Measurements from ENCODE around the gene RTKN. TPM values are rescaled to one million over a fixed set of nuclear protein-coding genes. Genes with fewer than 3 reads are reported as not detected.
A peak's percentile ranks its signal among the peaks of the same experiment; 100 is the strongest.

Gene RTKN
- polyA plus RNA-seq, 2 of the 4 experiments (the other 2 are of a cell fraction), result 15.1 to 20.1 TPM

DNA sequence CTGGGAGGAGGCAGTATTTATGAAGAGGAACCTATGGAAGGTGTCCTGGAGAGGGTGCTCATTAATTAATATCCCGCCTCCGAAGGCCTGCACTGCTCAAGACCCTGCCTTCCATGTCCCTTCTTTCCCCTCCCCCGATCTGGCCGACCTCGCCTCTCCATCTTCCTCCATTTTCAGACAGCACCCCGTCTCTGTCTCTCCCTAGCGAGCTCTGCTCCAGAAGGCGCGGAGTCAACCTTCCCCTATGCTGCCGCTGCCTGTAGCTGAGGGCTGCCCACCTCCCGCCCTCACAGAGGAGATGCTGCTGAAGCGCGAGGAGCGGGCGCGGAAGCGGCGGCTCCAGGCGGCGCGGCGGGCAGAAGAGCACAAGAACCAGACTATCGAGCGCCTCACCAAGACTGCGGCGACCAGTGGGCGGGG is 15.4 kb upstream of the RTKN start:
- no peaks in the 10 kb centered on the region for H3K9me3 ChIP-seq
- CTCF ChIA-PET, result interaction anchor here (0.8 to 3.7 kb wide), 8 partner anchors 9 to 132 kb away, joined by 3 to 20 read pairs (median 4); partner anchors contain the start of gene MOGS
- H3K4me3 ChIP-seq, result peak overlapping the region; percentile 70
- POLR2A ChIA-PET, result interaction anchor here (1.5 to 3.3 kb wide), 5 partner anchors 15 to 132 kb away, joined by 3 to 37 read pairs (median 15); partner anchors contain the start of genes AUP1, CCDC142, HTRA2 and MRPL53
- H3K27ac ChIP-seq, result peak overlapping the region; percentile 87 to 92
- peaks cover 25% of the 10 kb centered on the region for H3K4me1 ChIP-seq
- no peak for DNase-seq (ENCODE audit: low read depth in 1 of 2, low spot score in 1 of 2)
- no peak for FAIRE-seq
- WGBS (ENCODE audit: missing lambda C conversion rate), result 19% methylated on average over 11 of the region's 27 CpGs
- TF ChIP-seq GATA3 (IDR thresholded peaks at IDR 0.05; ENCODE audit: borderline replicate concordance), result no peak
- no peak for TF ChIP-seq SMC3 (IDR thresholded peaks at IDR 0.05)
- TF ChIP-seq NFE2L2 (conservative IDR thresholded peaks at IDR 0.05; ENCODE audit: low read length), result no peak
- TF ChIP-seq KDM5A (IDR thresholded peaks at IDR 0.05), result no peak
- no peak for TF ChIP-seq ZC3H11A (IDR thresholded peaks at IDR 0.05)
- no peak for TF ChIP-seq MYC (IDR thresholded peaks at IDR 0.05; ENCODE audit: borderline replicate concordance, low read length)
- TF ChIP-seq PHF8 (IDR thresholded peaks at IDR 0.05; ENCODE audit: borderline replicate concordance, low read depth), result no peak
- TF ChIP-seq RFX5 (IDR thresholded peaks at IDR 0.05), result no peak
- no peak for TF ChIP-seq TP53 (CRISPR knock-in tag; IDR thresholded peaks at IDR 0.05)
- no peak for TF ChIP-seq HDAC2 (IDR thresholded peaks at IDR 0.05)
- TF ChIP-seq RARB (CRISPR knock-in tag; IDR thresholded peaks at IDR 0.05), result no peak
- TF ChIP-seq CEBPB (IDR thresholded peaks at IDR 0.05), result no peak
- TF ChIP-seq RNF2 (IDR thresholded peaks at IDR 0.05; ENCODE audit: borderline replicate concordance, low read depth), result no peak
- no peak for TF ChIP-seq CHD2 (IDR thresholded peaks at IDR 0.05; ENCODE audit: low read length, partially characterized antibody)
- no peak for TF ChIP-seq EHF (CRISPR knock-in tag; IDR thresholded peaks at IDR 0.05)
- TF ChIP-seq, protein P1, sequence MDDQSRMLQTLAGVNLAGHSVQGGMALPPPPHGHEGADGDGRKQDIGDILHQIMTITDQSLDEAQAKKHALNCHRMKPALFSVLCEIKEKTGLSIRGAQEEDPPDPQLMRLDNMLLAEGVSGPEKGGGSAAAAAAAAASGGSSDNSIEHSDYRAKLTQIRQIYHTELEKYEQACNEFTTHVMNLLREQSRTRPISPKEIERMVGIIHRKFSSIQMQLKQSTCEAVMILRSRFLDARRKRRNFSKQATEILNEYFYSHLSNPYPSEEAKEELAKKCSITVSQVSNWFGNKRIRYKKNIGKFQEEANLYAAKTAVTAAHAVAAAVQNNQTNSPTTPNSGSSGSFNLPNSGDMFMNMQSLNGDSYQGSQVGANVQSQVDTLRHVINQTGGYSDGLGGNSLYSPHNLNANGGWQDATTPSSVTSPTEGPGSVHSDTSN (IDR thresholded peaks at IDR 0.05), result no peak
- H3K4me2 ChIP-seq, result peak overlapping the region; percentile 85
- peak; percentile 11; a peak in 4 of 6 replicates for ATAC-seq

DNA sequence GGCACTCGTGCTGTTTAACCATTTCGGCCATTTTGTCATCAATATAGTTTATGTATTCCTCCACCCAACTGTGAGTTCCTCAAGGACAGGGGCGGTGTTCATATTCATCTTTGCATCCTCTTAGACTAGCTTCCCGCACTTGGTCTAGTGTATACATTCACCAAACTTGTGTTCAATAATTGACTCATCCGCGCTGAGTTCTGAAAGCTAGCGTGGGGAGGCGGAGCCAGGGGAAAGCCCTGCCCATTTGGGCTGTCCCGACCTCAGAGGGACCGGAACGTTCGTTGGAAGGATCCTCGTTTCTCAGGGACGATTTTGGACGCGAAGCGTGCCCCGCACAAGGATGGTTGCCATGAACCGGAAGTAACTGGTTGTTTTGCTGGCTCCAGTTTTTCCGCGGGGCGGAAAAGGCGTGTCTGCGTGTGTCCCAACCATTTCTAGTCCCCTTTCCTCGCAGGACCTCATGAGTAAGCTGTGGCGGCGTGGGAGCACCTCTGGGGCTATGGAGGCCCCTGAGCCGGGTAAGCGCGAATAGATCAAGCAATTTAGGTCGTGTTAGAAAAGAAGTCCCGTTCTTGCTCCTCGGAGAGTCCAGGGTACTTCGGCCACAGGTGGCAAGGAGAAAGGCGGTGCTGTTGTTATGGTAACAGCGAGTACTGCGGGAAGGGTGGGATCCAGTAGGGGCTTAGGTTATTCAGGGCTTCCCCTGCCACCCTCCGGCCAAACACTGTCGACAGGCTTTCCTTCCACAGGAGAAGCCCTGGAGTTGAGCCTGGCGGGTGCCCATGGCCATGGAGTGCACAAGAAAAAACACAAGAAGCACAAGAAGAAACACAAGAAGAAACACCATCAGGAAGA is 13.1 kb upstream of the RTKN start, which contains the start of gene INO80B:
Gene INO80B, plus strand, starts transcription at position 434 of the 858 bp plus-strand sequence. Its CDS starts 30 bp downstream, at position 464.
- CTCF ChIA-PET, result interaction anchor here (0.6 to 4.6 kb wide), 10 partner anchors 12 to 136 kb away, joined by 3 to 25 read pairs (median 4); partner anchors contain the start of genes CCDC142 and TTC31
- peak within 1 kb of the TSS; percentile 67 for H3K4me3 ChIP-seq
- H3K4me2 ChIP-seq, result peak within 1 kb of the TSS; percentile 85
- 3% methylated on average over 40 of the region's 40 CpGs for WGBS (ENCODE audit: missing lambda C conversion rate)
- DNase-seq (ENCODE audit: low read depth in 1 of 2, low spot score in 1 of 2) (peak; percentile 92 to 99), FAIRE-seq (peak; percentile 92), ATAC-seq (peak; percentile 54 to 60)
- POLR2A ChIA-PET, result interaction anchor here (0.7 to 2.2 kb wide), 8 partner anchors 10 to 626 kb away, joined by 3 to 21 read pairs (median 6); partner anchors contain the start of genes CCDC142, DQX1, MOGS and MRPL53
- peaks cover 24% of the 10 kb centered on the region for H3K4me1 ChIP-seq
- H3K27ac ChIP-seq, result peak within 1 kb of the TSS; percentile 74 to 87
- no peaks in the 10 kb centered on the region for H3K9me3 ChIP-seq
- TF ChIP-seq, protein P2, sequence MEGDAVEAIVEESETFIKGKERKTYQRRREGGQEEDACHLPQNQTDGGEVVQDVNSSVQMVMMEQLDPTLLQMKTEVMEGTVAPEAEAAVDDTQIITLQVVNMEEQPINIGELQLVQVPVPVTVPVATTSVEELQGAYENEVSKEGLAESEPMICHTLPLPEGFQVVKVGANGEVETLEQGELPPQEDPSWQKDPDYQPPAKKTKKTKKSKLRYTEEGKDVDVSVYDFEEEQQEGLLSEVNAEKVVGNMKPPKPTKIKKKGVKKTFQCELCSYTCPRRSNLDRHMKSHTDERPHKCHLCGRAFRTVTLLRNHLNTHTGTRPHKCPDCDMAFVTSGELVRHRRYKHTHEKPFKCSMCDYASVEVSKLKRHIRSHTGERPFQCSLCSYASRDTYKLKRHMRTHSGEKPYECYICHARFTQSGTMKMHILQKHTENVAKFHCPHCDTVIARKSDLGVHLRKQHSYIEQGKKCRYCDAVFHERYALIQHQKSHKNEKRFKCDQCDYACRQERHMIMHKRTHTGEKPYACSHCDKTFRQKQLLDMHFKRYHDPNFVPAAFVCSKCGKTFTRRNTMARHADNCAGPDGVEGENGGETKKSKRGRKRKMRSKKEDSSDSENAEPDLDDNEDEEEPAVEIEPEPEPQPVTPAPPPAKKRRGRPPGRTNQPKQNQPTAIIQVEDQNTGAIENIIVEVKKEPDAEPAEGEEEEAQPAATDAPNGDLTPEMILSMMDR (IDR thresholded peaks at IDR 0.05), result no peak
- TF ChIP-seq FOSL2 (IDR thresholded peaks at IDR 0.05), result no peak
- TF ChIP-seq FOSL2 (CRISPR knock-in tag; IDR thresholded peaks at IDR 0.05), result peak; percentile 66
- no peak for TF ChIP-seq FOXS1 (CRISPR knock-in tag; IDR thresholded peaks at IDR 0.05)
- TF ChIP-seq, protein P3, sequence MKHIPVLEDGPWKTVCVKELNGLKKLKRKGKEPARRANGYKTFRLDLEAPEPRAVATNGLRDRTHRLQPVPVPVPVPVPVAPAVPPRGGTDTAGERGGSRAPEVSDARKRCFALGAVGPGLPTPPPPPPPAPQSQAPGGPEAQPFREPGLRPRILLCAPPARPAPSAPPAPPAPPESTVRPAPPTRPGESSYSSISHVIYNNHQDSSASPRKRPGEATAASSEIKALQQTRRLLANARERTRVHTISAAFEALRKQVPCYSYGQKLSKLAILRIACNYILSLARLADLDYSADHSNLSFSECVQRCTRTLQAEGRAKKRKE (CRISPR knock-in tag; IDR thresholded peaks at IDR 0.05; ENCODE audit: low read depth), result no peak; the same call in 1 of the 2 replicates
- TF ChIP-seq EHF (CRISPR knock-in tag; IDR thresholded peaks at IDR 0.05), result no peak
- no peak for TF ChIP-seq ZNF302 (CRISPR knock-in tag; IDR thresholded peaks at IDR 0.05)
- no peak for TF ChIP-seq NPAS2 (CRISPR knock-in tag; IDR thresholded peaks at IDR 0.05; ENCODE audit: borderline replicate concordance)
- TF ChIP-seq, protein P4, sequence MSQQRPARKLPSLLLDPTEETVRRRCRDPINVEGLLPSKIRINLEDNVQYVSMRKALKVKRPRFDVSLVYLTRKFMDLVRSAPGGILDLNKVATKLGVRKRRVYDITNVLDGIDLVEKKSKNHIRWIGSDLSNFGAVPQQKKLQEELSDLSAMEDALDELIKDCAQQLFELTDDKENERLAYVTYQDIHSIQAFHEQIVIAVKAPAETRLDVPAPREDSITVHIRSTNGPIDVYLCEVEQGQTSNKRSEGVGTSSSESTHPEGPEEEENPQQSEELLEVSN (IDR thresholded peaks at IDR 0.05; ENCODE audit: borderline replicate concordance, low read depth), result peak; percentile 70
- no peak for TF ChIP-seq TP53 (CRISPR knock-in tag; IDR thresholded peaks at IDR 0.05)
- TF ChIP-seq MAZ (IDR thresholded peaks at IDR 0.05; ENCODE audit: borderline replicate concordance, low read depth, low read length), result peak; percentile 58; the same call in 1 of the 2 replicates
- TF ChIP-seq PHF8 (IDR thresholded peaks at IDR 0.05; ENCODE audit: borderline replicate concordance, low read depth), result no peak; the same call in 1 of the 2 replicates
- peak; percentile 25; the same call in 1 of the 2 replicates for TF ChIP-seq RFX5 (IDR thresholded peaks at IDR 0.05)
- TF ChIP-seq RARB (CRISPR knock-in tag; IDR thresholded peaks at IDR 0.05), result no peak
- TF ChIP-seq, protein P5, sequence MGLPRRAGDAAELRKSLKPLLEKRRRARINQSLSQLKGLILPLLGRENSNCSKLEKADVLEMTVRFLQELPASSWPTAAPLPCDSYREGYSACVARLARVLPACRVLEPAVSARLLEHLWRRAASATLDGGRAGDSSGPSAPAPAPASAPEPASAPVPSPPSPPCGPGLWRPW (IDR thresholded peaks at IDR 0.05), result no peak
- TF ChIP-seq CBX8 (IDR thresholded peaks at IDR 0.05), result no peak
- no peak for TF ChIP-seq NFE2L2 (conservative IDR thresholded peaks at IDR 0.05; ENCODE audit: low read length)
- TF ChIP-seq, protein P6, sequence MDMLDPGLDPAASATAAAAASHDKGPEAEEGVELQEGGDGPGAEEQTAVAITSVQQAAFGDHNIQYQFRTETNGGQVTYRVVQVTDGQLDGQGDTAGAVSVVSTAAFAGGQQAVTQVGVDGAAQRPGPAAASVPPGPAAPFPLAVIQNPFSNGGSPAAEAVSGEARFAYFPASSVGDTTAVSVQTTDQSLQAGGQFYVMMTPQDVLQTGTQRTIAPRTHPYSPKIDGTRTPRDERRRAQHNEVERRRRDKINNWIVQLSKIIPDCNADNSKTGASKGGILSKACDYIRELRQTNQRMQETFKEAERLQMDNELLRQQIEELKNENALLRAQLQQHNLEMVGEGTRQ (IDR thresholded peaks at IDR 0.05), result no peak
- TF ChIP-seq HOXA7 (CRISPR knock-in tag; IDR thresholded peaks at IDR 0.05), result no peak
- peak in 1 of 2 experiments; percentile 54; a peak in 1 of 4 replicates for TF ChIP-seq CEBPB (IDR thresholded peaks at IDR 0.05)

All from A549 (cell line).